SK-MEL-5 (cell line): ENCODE measurements around the gene ZNHIT2. TPM values are rescaled to one million over a fixed set of nuclear protein-coding genes. Genes with fewer than 3 reads are reported as not detected.

Experiments
- DNase-seq: peaks from one replicate; pipeline ENCODE4 v3.0.0-alpha.2; 2016; ENCODE audit warnings: low read depth, low spot score
- in situ Hi-C: cut with HindIII; loops from 2 replicates; pipeline ENCODE4 v1.10.0; 2016; ENCODE audit warnings: low sequenced_read_pairs, high pct_unique_total_duplicates, low pct_unique_long_range_greater_than_20kb
- total RNA-seq: library from RNA; depleted of rRNA; stranded (reverse); fragments of >200 nt; shearing (Covaris generic); gene quantifications from 2 replicates; pipeline ENCODE4 v1.2.3, GENCODE V29; 2014

ZNHIT2 gene
- total RNA-seq, 1 experiment from 2014 or later: 8.1 TPM

GRCh38 chr11:65111744-65112545 is 5.6 kb downstream of the ZNHIT2 start, which contains the start of gene TM7SF2:
TM7SF2 (plus strand) TSS chr11:65111872; CDS start chr11:65112016, 144 bp downstream.
- in situ Hi-C loops: no loop called here
- peak; percentile 88 for DNase-seq

GRCh38 chr11:65111159-65111743 is 6.2 kb downstream of the ZNHIT2 start:
- in situ Hi-C loops: no loop called here
- no peak for DNase-seq

GRCh38 chr11:65110354-65110861 is 7.1 kb downstream of the ZNHIT2 start:
- in situ Hi-C loops: no loop called here
- DNase-seq: peak; percentile 82

GRCh38 chr11:65109231-65110198 is 8.0 kb downstream of the ZNHIT2 start:
- DNase-seq: no peak
- in situ Hi-C loops: no loop called here

GRCh38 chr11:65108469-65109123 is 8.9 kb downstream of the ZNHIT2 start:
- in situ Hi-C loops: no loop called here
- no peak for DNase-seq

- DNase-seq: no peak
- in situ Hi-C loops: no loop called here
These were observed 9.6 kb downstream of the ZNHIT2 start for GRCh38 chr11:65107751-65108468.

GRCh38 chr11:65107078-65107477 is 10.4 kb downstream of the ZNHIT2 start:
- in situ Hi-C loops: no loop called here
- no peak for DNase-seq

GRCh38 chr11:65104628-65105027 is 12.9 kb downstream of the ZNHIT2 start:
- in situ Hi-C loops: no loop called here

GRCh38 chr11:65103476-65103875 is 14.0 kb downstream of the ZNHIT2 start:
- no peak for DNase-seq
- in situ Hi-C loops: no loop called here

More at GRCh38 chr11:65104628-65105027, 12.9 kb downstream of the ZNHIT2 start:
- no peak for DNase-seq

- DNase-seq: peak; percentile 75
- in situ Hi-C loops: no loop called here
These were observed 15.1 kb downstream of the ZNHIT2 start for GRCh38 chr11:65102142-65103095.

- in situ Hi-C loops: no loop called here
- no peak for DNase-seq
These were observed 16.7 kb downstream of the ZNHIT2 start for GRCh38 chr11:65100674-65101350.

- no peak for DNase-seq
- in situ Hi-C loops: no loop called here
These were observed 20.6 kb downstream of the ZNHIT2 start for GRCh38 chr11:65096926-65097325.

GRCh38 chr11:65095974-65096806 is 21.3 kb downstream of the ZNHIT2 start, which contains the start of gene VPS51:
VPS51 (plus strand) TSS chr11:65096214; CDS start chr11:65096251, 37 bp downstream.
- DNase-seq: peak; percentile 82
- in situ Hi-C loops: no loop called here

- no peak for DNase-seq
- in situ Hi-C loops: no loop called here
These were observed 22.1 kb downstream of the ZNHIT2 start for GRCh38 chr11:65095427-65095826.
